Immature natural killer cell (primary cell): ENCODE data around the gene SMIM30. TPM values are rescaled to one million over a fixed set of nuclear protein-coding genes. Genes with fewer than 3 reads are reported as not detected.
A peak's percentile ranks its signal among the peaks of the same experiment; 100 is the strongest.
"Not testable (repeated sequence)": the region's sequence is repeated elsewhere in the genome, so short reads cannot be mapped to it uniquely, and the experiment has no call there.

Experiments
- DNase-seq, 3 donors: peaks; one replicate each; pipeline ENCODE4 v3.0.0; 2022; ENCODE audit warnings: mixed read lengths in 1 of 3
- H3K27ac Mint-ChIP-seq, 6 donors: one replicate each; pipeline ENCODE4 v1.8.0; 2020; ENCODE audit warnings: mixed read lengths in 6 of 6, mild to moderate bottlenecking in 5 of 6, inconsistent platforms in 4 of 6, moderate library complexity in 3 of 6
- H3K27me3 Mint-ChIP-seq, 3 donors: one replicate each; pipeline ENCODE4 v1.8.0; 2020 to 2021; ENCODE audit warnings: low read depth in 3 of 3, mild to moderate bottlenecking in 3 of 3, mixed read lengths in 3 of 3, moderate library complexity in 3 of 3, inconsistent platforms in 1 of 3
- H3K36me3 Mint-ChIP-seq, 3 donors: one replicate each; pipeline ENCODE4 v1.8.0; 2020; ENCODE audit warnings: mixed read lengths in 3 of 3, inconsistent platforms in 2 of 3, mild to moderate bottlenecking in 2 of 3
- H3K4me1 Mint-ChIP-seq, 2 donors: one replicate each; pipeline ENCODE4 v1.8.0; 2020; ENCODE audit warnings: inconsistent platforms in 2 of 2, mild to moderate bottlenecking in 2 of 2, mixed read lengths in 2 of 2, moderate library complexity in 1 of 2
- H3K4me3 Mint-ChIP-seq, 5 donors: one replicate each; pipeline ENCODE4 v1.8.0; 2020; ENCODE audit warnings: mild to moderate bottlenecking in 5 of 5, mixed read lengths in 5 of 5, inconsistent platforms in 3 of 5, moderate library complexity in 3 of 5
- H3K9me3 Mint-ChIP-seq, 6 donors: one replicate each; pipeline ENCODE4 v1.8.0; 2020; ENCODE audit warnings: mild to moderate bottlenecking in 6 of 6, mixed read lengths in 6 of 6, inconsistent platforms in 4 of 6, moderate library complexity in 3 of 6
- polyA plus RNA-seq, 3 donors: library from polyadenylated mRNA; unstranded; fragments of 300-500 nt; fragmentation: Illumina TruSeq; gene quantifications; one replicate each; pipeline ENCODE4 v1.2.3, GENCODE V29; 2021

Gene SMIM30
- polyA plus RNA-seq, 3 donors from 2014 or later = 30.7 to 43.2 (median 34.9) TPM

DNA sequence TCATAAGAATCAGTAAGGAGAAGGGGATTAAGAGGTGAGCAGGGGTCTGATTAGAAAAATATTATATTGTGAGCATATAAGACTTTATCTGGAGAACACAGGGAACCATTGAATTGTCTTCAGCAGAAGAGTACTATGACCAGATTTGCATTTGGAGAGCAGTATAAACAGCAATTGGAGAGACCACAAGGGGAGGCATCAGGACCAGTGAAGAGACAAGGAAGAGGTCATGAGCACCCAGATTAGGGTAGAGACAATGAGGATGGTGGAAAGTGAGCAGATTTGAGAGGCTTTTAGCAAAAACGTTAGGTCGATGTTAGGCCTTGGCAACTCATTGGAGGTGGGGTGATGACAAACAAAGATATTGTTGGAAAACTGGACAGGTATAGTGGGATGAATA is 13.0 kb upstream of the SMIM30 start:
- H3K27ac Mint-ChIP-seq = no peak overlapping the region
- no peaks in the 10 kb centered on the region for H3K4me1 Mint-ChIP-seq
- no peak overlapping the region for H3K4me3 Mint-ChIP-seq
- no peaks in the 10 kb centered on the region for H3K36me3 Mint-ChIP-seq
- peaks cover 0 to 1% (median 0%) of the 10 kb centered on the region in 6 donors for H3K9me3 Mint-ChIP-seq
- no peak for DNase-seq
- peaks cover 3 to 4% (median 3%) of the 10 kb centered on the region in 3 donors for H3K27me3 Mint-ChIP-seq

DNA sequence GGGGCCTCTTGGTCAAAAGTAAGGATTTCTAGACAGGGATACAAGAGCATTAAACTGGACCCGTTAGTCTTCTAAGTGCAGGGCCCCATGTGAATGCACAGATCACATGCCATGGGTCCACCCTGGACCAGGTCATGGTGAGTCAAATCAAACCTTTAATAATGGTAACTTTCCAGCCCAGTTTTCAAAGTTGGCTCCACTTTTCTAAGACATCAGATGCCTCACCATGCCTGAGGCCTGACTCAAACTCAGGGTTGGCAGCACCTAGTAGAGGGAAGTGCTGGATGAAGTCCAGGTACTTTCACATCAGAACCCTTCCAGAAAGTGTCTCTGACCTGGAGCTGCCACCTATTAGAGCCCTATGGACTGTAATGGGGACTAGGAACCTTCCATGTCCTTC is 9.7 kb upstream of the SMIM30 start:
- no peak for DNase-seq
- no peaks in the 10 kb centered on the region for H3K36me3 Mint-ChIP-seq
- peaks cover 2 to 4% (median 3%) of the 10 kb centered on the region in 3 donors for H3K27me3 Mint-ChIP-seq
- H3K4me1 Mint-ChIP-seq = no peaks in the 10 kb centered on the region
- no peak overlapping the region for H3K27ac Mint-ChIP-seq
- H3K4me3 Mint-ChIP-seq = no peak overlapping the region
- H3K9me3 Mint-ChIP-seq = no peaks in the 10 kb centered on the region

DNA sequence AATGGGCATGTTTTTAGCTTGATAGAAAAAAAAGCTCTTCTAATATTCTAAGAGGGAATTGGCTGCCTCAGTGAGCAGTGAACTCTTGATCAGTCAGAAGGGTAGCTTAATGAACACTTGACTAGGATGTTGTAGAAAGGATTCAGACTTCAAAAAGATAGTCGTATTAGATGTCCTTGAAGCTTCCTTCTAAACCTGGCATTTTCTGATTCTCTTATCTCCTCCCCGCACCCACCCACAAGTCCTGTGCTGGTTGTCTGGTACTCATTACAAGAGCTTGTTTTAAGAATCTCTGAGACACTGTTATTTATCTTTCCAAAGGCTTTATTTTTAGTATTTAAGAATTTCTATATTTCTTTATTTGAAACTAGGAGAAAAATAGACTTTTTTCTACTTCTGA is 7.4 kb upstream of the SMIM30 start:
- Mint-ChIP-seq H3K4me1 (no peaks in the 10 kb centered on the region), H3K36me3 (no peaks in the 10 kb centered on the region), H3K27ac (no peak overlapping the region), H3K9me3 (no peaks in the 10 kb centered on the region), H3K27me3 (peaks cover 2 to 4% (median 3%) of the 10 kb centered on the region in 3 donors), H3K4me3 (no peak overlapping the region)
- no peak for DNase-seq

DNA sequence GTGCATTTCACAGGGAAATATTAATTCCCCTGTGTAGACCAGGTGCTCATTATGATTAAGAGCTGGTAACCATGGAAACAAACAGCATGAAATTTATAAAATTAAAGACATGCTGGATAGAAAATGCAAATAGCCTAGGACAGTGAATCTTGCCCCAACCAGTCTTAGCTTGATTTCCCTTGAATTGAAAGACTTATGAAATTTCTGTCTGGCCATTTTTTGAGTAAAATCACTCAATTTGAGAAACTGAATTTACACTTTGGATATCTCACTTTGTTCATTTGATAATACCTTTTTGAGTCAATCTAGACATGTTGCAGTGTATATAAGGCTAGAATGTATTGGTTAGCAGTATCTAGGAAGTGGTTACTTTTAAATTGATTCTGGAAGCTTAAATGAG is 4.4 kb upstream of the SMIM30 start:
- no peak overlapping the region for H3K4me3 Mint-ChIP-seq
- H3K27ac Mint-ChIP-seq = no peak overlapping the region
- peaks cover 0 to under 1% (median 0%) of the 10 kb centered on the region in 3 donors for H3K36me3 Mint-ChIP-seq
- peaks cover 12 to 18% of the 10 kb centered on the region in 2 donors for H3K4me1 Mint-ChIP-seq
- DNase-seq = no peak
- peaks cover 5 to 10% (median 9%) of the 10 kb centered on the region in 3 donors for H3K27me3 Mint-ChIP-seq
- no peaks in the 10 kb centered on the region for H3K9me3 Mint-ChIP-seq

DNA sequence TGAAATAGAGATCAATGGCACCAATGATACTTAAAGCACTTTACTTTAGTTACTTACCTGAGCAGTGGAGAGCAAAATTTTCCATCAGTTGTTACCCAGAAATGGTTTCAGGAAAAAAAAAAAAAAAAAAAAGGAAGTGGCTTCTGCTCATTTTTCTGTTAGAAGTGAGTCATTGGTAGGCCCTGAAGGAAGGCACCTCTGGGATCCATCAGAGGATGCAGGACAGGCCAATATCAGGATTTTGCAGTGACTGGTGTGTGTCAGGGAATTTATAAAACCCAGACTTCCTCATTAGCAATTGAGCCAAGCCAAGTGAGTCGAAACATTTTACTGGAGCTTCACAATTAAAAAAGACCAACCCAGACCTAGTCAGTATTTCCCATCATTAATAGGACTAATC is 2.3 kb upstream of the SMIM30 start:
- H3K4me3 Mint-ChIP-seq = no peak overlapping the region
- no peak overlapping the region for H3K27ac Mint-ChIP-seq
- no peaks in the 10 kb centered on the region for H3K9me3 Mint-ChIP-seq
- DNase-seq = no peak
- H3K4me1 Mint-ChIP-seq = peaks cover 19 to 24% of the 10 kb centered on the region in 2 donors
- H3K27me3 Mint-ChIP-seq = peaks cover 5 to 10% (median 5%) of the 10 kb centered on the region in 3 donors
- H3K36me3 Mint-ChIP-seq = peaks cover 0 to 3% (median 0%) of the 10 kb centered on the region in 3 donors

DNA sequence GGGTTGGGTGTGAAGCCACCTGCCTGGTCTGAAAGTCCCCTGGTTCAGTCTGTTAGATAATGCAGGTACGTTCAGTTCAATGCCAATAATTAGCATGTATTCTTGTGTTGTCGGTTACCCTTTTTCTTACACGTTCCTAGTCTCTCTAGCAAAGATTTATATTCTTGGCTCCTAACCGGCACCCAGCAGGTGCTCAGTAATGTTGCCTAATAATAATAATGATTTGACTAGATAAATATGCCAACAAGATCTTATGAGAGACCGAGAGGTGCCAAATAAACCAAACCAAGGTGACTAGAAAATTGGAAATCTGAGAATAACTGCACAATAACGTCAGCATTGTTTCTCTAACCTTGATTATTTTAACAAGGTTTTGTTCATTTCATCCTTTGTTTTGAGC is 1.1 kb upstream of the SMIM30 start:
- Mint-ChIP-seq H3K27ac (peak overlapping the region in 3 of 6 donors; percentile 92 to 98 (median 95)), H3K36me3 (peaks cover 0 to 6% (median 0%) of the 10 kb centered on the region in 3 donors), H3K9me3 (no peaks in the 10 kb centered on the region), H3K4me1 (peaks cover 19 to 24% of the 10 kb centered on the region in 2 donors), H3K27me3 (peaks cover 5 to 10% (median 5%) of the 10 kb centered on the region in 3 donors), H3K4me3 (peak overlapping the region; percentile 91 to 100 (median 95))
- no peak for DNase-seq

DNA sequence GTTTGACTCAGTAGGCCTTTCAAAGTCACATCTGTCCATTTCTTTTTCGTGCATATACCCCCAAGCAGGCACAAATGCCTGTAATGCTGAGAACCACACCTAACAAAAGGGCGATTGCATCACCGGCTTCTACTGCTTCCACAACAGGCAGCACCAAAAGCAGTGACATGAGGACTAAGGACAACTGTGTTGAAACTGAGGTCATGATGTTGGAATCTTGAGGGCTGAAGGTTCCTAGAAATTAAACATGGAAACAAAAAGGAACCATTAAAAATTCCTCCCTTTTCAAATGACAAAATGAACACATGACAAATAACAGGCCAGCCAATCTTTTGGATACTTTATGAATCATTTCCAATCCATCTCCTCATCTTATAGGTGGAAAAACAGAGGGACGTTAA is 980 bp downstream of the SMIM30 start:
- not testable (repeated sequence) for H3K27me3 Mint-ChIP-seq, H3K9me3 Mint-ChIP-seq, DNase-seq
- Mint-ChIP-seq H3K36me3 (peaks cover 0 to 11% (median 7%) of the 10 kb centered on the region in 3 donors), H3K4me1 (peaks cover 19 to 24% of the 10 kb centered on the region in 2 donors), H3K4me3 (peak overlapping the region; percentile 42 to 100 (median 91)), H3K27ac (peak overlapping the region in 1 of 6 donors; percentile 3)

DNA sequence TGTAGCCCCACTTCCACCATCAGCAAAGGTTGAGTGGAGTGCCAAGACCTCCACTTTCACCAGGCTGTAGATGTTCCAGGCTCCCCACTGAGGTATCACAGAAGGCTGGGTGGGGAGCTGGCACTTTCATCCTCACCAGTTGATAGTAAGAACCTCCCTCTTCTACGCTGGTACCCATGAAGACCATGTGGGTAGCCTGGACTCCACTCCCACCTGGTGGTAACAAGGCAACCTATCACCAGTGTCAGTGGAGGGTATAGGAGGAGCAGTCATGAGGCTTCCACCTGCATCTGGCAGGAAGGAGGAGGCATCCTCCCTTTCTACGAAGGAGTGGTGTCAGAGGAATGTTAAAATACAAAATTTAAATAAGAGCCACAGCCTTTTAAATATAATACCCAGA is 4.4 kb downstream of the SMIM30 start:
- Mint-ChIP-seq H3K27me3 (peaks cover 0 to 7% (median 7%) of the 10 kb centered on the region in 3 donors), H3K36me3 (peaks cover 0 to 11% (median 7%) of the 10 kb centered on the region in 3 donors), H3K27ac (no peak overlapping the region), H3K9me3 (no peaks in the 10 kb centered on the region), H3K4me1 (peaks cover 14 to 18% of the 10 kb centered on the region in 2 donors), H3K4me3 (no peak overlapping the region)
- no peak for DNase-seq

DNA sequence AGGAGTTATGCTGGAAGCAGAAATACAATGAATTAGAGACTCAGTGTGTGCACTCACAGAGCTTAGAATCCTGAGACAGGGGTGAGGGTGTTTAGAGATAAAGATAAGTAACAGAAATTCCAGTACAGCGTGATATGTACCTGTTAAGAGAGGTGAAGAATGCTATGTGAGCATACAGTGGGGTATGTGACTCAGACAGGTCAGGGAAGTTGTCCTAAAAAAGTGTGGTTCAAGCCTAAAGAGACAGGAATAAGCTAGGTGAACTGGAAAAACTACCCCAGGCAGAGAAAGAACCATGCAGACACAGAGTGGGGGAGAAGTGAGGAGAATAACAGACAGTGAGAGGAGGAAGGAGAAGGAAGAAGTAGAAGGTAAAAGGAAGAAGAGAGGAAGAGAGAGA is 8.6 kb downstream of the SMIM30 start:
- Mint-ChIP-seq H3K36me3 (peaks cover 0 to 8% (median 7%) of the 10 kb centered on the region in 3 donors), H3K27ac (no peak overlapping the region), H3K9me3 (no peaks in the 10 kb centered on the region)

DNA sequence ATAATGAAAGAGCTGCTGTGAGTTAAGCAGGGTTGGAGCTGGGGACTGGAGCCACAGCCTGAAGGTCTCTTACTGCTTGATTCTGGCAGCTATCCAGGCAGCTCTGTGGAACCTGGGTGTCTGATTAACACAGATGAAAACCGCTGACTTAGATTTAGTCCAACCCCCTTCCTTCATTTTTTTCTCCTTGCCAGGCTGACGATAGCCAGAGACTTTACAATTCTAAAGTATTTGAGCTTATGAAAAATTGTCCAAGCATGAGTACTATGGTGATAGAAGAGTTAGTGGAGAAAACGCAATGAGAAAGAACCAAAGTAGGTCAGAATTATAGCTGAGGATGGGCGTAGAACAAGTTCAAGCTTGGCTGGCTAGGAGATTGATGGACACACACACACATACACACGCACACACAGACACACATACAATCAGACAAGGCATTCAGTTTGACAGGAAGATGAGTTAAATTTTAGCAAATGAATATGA is 18.2 kb downstream of the SMIM30 start:
- peaks cover 0 to 6% (median 6%) of the 10 kb centered on the region in 3 donors for H3K27me3 Mint-ChIP-seq
- H3K36me3 Mint-ChIP-seq = no peaks in the 10 kb centered on the region
- no peak overlapping the region for H3K27ac Mint-ChIP-seq
- H3K4me1 Mint-ChIP-seq = no peaks in the 10 kb centered on the region
- no peak overlapping the region for H3K4me3 Mint-ChIP-seq
- H3K9me3 Mint-ChIP-seq = no peaks in the 10 kb centered on the region
- DNase-seq = no peak

More for the DNA sequence above, 8.6 kb downstream of the SMIM30 start:
- DNase-seq = no peak
- Mint-ChIP-seq H3K4me3 (no peak overlapping the region), H3K27me3 (peaks cover 2 to 3% (median 3%) of the 10 kb centered on the region in 3 donors), H3K4me1 (no peaks in the 10 kb centered on the region)

DNA sequence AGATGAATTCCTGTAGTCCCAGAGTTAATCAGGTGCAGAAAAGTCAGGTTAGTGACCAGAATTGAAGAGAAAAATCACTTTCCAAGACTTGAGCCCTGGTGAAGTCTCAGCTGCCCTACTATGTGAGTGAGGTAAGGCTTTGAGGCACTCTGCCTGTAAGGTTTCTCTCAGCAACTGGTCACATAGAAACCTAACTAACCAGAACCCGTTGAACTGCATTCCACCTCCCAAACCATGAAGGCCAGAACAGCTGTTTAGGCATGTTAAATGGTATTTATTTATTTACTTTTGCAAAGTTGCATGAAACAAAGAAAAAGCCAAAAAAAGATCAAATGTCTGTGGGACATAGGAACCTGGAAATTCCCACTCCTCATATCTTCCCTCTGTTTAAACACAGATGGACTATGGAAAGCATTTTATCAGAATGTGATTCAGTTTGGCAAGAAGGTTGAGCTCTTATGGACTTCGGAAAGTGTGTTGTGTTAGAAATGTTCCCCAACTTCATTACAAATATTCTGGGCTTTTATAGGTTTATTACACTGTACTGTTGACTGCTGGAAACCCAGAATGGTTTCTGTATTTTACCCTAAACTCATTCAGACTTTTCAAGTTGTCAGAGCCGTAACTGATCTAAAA is 19.0 kb downstream of the SMIM30 start:
- H3K36me3 Mint-ChIP-seq = no peaks in the 10 kb centered on the region
- no peak for DNase-seq
- no peaks in the 10 kb centered on the region for H3K9me3 Mint-ChIP-seq
- H3K27me3 Mint-ChIP-seq = peaks cover 0 to 9% (median 6%) of the 10 kb centered on the region in 3 donors
- no peak overlapping the region for H3K27ac Mint-ChIP-seq
- H3K4me3 Mint-ChIP-seq = no peak overlapping the region
- no peaks in the 10 kb centered on the region for H3K4me1 Mint-ChIP-seq

DNA sequence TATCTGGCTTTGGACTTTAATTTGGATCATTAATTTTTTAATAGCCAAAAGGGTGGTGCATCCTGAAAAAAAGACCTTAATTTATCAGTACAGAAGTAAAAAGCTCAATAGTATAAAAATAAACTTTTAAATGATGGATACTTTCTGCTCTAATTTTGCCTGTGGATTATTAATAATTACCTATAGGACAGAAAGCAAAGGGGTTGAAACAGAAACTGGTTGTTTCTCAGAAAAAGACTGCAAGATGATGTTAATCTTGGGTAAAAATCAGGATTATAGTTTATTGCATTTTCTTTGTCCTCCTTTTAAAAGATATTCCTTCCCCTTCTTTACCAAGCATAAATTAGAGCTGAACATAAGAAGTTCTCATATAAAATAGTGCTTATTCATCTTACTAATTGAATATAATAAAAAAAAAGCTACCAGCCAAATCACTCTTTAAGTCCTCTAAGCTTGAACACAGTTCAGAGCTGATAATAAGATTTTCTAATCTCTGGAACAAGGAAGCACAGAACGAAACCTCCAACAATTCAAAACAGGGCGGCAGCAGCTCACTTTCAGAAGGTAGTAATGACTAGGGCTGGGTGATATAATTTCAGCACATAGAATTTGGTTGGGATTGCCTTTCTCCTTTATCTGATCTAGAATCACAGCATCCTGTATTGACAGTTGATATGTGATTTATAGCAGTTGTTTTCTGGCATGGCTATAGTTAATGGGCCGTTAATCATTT is 23.7 kb downstream of the SMIM30 start:
- Mint-ChIP-seq H3K4me3 (no peak overlapping the region), H3K27me3 (peaks cover 2 to 7% (median 4%) of the 10 kb centered on the region in 3 donors), H3K27ac (no peak overlapping the region), H3K9me3 (peaks cover 0 to 2% (median 0%) of the 10 kb centered on the region in 6 donors), H3K36me3 (no peaks in the 10 kb centered on the region), H3K4me1 (no peaks in the 10 kb centered on the region)
- no peak for DNase-seq

DNA sequence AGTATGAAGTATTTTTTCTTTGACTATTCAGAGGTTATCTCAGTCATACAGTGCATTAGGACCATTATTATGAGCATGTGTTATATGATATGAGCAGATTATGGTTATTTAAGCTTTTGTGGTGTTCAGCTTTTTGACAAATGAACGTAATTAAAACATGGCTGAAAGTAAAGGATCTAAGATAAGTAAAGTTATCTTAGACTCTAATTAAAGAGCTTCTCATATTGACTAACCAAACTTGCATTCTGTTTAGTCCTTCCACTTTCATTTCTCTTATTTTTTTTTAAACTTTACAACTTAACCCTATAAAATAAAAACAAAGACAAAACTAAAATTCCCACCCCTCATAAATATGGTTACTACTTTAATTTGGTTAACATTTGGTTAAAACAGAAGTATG is 24.8 kb downstream of the SMIM30 start:
- H3K9me3 Mint-ChIP-seq = peaks cover 0 to 2% (median 0%) of the 10 kb centered on the region in 6 donors
- no peak overlapping the region for H3K27ac Mint-ChIP-seq
- DNase-seq = no peak
- H3K4me3 Mint-ChIP-seq = no peak overlapping the region
- no peaks in the 10 kb centered on the region for H3K4me1 Mint-ChIP-seq
- H3K36me3 Mint-ChIP-seq = no peaks in the 10 kb centered on the region
- H3K27me3 Mint-ChIP-seq = peaks cover 2 to 7% (median 4%) of the 10 kb centered on the region in 3 donors

DNA sequence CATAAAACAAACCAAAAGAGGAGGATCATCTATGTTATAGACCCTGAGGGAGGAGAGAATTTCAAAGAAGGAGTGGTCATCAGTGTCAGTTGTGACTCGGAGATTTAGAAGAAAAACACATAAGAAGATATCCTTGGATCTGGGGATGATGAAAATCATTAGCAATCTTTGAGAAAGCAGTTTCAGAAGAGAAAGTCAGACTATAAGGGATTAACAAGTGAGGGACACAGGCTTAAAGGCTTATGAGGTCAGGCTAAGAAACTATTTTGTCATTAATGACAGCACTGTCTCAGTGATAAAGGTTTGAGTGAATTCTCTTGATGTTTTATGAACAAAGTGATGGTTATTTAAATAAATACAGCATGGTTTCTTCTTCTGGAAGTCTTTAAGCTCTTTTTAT is 25.6 kb downstream of the SMIM30 start:
- no peaks in the 10 kb centered on the region for H3K36me3 Mint-ChIP-seq
- H3K4me3 Mint-ChIP-seq = no peak overlapping the region
- no peaks in the 10 kb centered on the region for H3K4me1 Mint-ChIP-seq
- peaks cover 0 to 4% (median 0%) of the 10 kb centered on the region in 6 donors for H3K9me3 Mint-ChIP-seq
- no peak for DNase-seq
- no peak overlapping the region for H3K27ac Mint-ChIP-seq
- H3K27me3 Mint-ChIP-seq = peaks cover 2 to 7% (median 4%) of the 10 kb centered on the region in 3 donors
